ENCODE data around the gene TXNDC17.
"Not testable (repeated sequence)": the region's sequence is repeated elsewhere in the genome, so short reads cannot be mapped to it uniquely, and the experiment has no call there.

Gene TXNDC17

DNA sequence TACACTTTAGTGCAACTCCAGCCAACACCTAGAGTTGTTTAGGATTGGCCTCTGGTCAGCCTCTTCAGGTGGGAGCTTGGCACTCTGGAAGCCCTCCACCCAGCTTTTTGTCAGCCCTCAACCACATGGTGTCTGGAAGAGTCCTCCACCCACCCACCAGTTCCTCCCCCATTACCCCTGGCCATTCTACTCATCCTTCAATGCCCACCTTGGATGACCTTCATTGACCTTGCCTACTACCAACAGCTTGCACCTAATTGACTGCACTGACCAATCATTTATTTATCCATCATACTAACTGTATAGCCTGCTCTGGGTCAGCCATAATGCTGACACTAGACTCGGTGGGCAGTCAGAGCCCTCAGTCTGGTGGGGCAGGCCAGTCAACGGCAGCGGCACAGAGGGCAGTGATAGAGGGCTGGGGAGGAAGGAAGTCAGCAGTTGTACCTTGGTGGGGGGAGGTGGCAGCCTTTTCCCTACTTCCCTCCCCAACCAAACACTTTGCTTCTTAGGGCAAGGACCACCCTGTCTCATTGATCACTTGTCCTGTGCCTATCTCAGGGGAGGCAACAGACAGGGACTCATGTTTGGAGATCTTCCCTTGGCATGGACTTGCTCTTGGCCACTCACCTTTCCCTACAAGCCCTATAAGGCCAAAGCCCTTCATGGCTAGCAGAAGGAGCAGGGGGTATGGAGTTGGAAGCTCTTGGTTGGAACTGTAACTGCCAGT is 43.0 kb downstream of the TXNDC17 start:
- DNase-seq (ENCODE audit: low read depth), result no peak

- DNase-seq (ENCODE audit: low read depth), result no peak
Measured at GRCh38 chr17:6684460-6684783, 43.6 kb downstream of the TXNDC17 start.

DNA sequence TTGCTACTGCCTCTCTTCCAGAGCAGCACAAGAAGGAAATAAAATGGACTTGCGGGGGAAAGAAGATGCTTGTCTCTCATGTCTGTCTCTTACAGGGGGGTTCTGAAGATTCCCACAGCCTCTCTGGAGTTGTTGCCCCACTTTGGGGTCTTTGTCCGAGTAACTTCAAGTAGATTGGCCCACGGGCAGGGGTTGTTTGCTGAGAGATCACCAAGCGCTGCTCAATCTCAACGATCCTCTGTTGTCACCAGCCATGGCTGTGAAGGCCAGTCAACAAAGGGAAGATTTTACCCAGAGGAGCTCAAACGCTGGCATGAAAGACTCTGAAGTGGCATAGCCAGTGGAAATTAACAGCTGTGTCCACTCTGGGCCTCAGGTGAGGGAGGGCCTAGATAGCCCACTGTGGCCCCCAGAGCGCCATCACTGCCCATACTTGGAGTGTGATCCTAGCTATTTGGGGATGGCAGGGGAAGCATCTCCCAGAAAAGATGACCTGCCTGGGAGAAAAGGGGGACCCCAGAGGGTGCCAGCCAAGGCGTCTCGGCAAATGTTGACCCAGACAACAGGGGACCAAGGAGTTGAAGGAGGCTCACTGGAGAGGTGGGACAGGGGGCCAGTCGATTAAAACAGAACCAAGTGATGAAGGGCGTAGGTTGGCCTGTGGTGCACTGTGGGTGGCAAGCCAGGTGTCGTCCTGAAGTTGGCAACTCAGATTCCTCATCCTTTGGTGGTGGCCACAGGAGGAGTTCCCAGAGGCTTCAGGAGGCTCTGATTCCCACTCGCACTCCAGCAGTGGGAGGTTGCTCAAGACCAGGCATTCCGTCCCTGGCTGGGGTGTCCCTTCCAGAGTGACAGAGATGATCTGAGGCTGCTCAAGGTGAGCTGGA is 44.3 kb downstream of the TXNDC17 start:
- DNase-seq (ENCODE audit: low read depth), result no peak

DNA sequence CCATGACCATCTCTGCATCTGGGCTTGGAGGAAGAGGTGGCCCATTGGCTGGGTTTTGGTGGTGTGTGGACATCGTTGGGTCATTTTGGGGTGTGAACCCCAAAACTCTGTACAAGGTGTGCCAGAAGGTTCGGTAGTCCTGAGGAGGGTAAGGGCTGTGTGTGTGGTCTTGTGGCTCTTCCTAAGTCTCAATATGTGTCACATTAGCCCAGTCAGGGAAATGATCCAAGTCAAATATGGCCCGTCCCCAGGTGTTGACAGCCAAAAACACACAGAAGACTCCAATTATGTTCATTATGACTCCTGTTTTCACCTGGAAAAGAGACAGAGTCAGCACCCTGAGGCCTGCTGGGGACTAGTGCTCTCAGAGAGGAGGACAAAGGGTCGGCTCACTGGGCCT is 45.2 kb downstream of the TXNDC17 start:
- no peak for DNase-seq (ENCODE audit: low read depth)

DNA sequence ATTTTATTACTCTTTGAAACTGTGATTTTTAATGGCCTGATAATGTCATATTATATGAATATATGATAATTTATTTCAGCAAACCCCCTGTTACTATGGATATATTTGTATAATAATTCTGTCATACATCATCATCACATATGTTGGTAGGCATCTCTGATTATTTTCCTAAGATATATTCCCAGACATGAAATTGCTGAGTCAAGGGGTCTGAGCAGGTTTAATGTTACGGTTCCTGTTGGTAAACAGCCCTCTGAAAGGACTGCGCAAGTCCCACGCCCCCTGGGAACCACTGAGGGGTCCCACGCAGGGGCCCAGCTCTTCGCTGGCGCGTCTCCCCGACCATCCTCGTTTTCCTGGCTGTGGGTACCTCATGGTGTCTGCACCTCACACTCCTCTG is 48.1 kb downstream of the TXNDC17 start:
- no peak for DNase-seq (ENCODE audit: low read depth)

GRCh38 chr17:6690641-6691040 is 49.8 kb downstream of the TXNDC17 start:
- no peak for DNase-seq (ENCODE audit: low read depth)

- DNase-seq (ENCODE audit: low read depth), result no peak
Measured at GRCh38 chr17:6691546-6691945, 50.7 kb downstream of the TXNDC17 start.

DNA sequence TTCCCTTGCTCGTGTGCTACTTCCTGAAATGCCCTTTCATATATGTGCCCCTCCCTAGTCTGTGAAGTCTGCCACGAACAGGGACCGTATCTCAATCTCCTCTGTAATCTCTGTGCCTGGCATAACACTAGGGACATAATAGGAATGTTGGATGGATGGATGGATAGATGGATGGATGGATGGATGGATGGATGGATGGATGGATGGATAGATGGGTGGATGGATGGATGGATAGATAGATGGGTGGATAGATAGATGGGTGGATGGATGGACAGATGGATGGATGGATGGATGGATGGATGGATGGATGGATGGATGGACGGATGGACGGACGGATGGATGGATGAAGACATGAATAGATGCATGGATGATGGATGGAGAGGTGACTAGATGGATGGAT is 51.1 kb downstream of the TXNDC17 start:
- not testable (repeated sequence) for DNase-seq (ENCODE audit: low read depth)
